HepG2 (cell line): Measurements from ENCODE around the gene BTG2. TPM values are rescaled to one million over a fixed set of nuclear protein-coding genes. Genes with fewer than 3 reads are reported as not detected.

Source experiments
- ATAC-seq: fragments of 200-7000 bp; cut with Tn5 transposase; 3 replicates; pipeline ENCODE4 v1.9.1; 2020; ENCODE audit warnings: mild to moderate bottlenecking, moderate library complexity
- BruUV-seq: library from RNA; stranded (reverse); fragments of 400-500 nt; replicated peaks from 2 replicates; lab custom pipeline; 2021; lab: Mats Ljungman, UMichigan
- CTCF ChIA-PET: fragments of 300-600 bp; formaldehyde crosslinking; extraction: SDS; loops from one replicate; lab custom pipeline; 2021; ENCODE audit warnings: low total read pairs, inconsistent platforms, low intra/inter-chr PET ratio; lab: Yijun Ruan, JAX
- POLR2A ChIA-PET: fragments of 350-600 bp; sonication (Branson Sonifier 250); formaldehyde crosslinking; loops from one replicate; lab custom pipeline; 2020; ENCODE audit warnings: antibody characterized with exemption, inconsistent platforms; lab: Yijun Ruan, JAX
- DNase-seq: peaks from one replicate; pipeline ENCODE4 v3.0.0-alpha.2; 2015; ENCODE audit warnings: low spot score
- FAIRE-seq: peaks from 3 replicates; lab custom pipeline; 2011; peaks lifted over from hg19 to GRCh38; lab: Jason Lieb, UNC
- H2AFZ ChIP-seq: one replicate; pipeline ENCODE4 v1.6.1; 2011; ENCODE audit warnings: low read length, inconsistent platforms
- H3K27ac ChIP-seq: fragments of 300-600 bp; 3 replicates; pipeline ENCODE4 v1.8.0; 2011; ENCODE audit warnings: mixed run types, mild to moderate bottlenecking, mixed read lengths, low read length, inconsistent platforms; ENCODE audit not compliant: insufficient read depth; ENCODE audit errors: extremely low read length
- H3K27me3 ChIP-seq, 2 experiments: fragments of 200-600 bp in 1 of 2; 2 replicates in 1 of 2; 3 replicates in 1 of 2; pipeline versions ENCODE4 v1.6.0 to v1.8.0; 2011; ENCODE audit warnings: low read length in 2 of 2, mild to moderate bottlenecking in 2 of 2, moderate library complexity in 2 of 2, inconsistent platforms in 1 of 2; ENCODE audit not compliant: insufficient read depth in 2 of 2, control insufficient read depth in 1 of 2
- H3K36me3 ChIP-seq, 2 experiments: fragments of 200-600 bp in 1 of 2; replicated peaks in 1 of 2; 2 replicates in 1 of 2; 3 replicates in 1 of 2; pipeline versions ENCODE4 v1.5.1 to v1.8.0; 2011; ENCODE audit warnings: low read length in 2 of 2, inconsistent platforms in 1 of 2; ENCODE audit not compliant: insufficient read depth in 2 of 2, control insufficient read depth in 1 of 2
- H3K4me1 ChIP-seq: 2 replicates; pipeline ENCODE4 v1.5.1; 2012; ENCODE audit warnings: low read length, inconsistent platforms; ENCODE audit not compliant: insufficient read depth
- H3K4me2 ChIP-seq: 2 replicates; pipeline ENCODE4 v1.6.0; 2011; ENCODE audit warnings: low read depth, low read length, inconsistent platforms
- H3K4me3 ChIP-seq, 3 experiments: fragments of 200-600 bp in 1 of 3; sonication (generic), shearing (Covaris generic) in 1 of 3; replicated peaks in 1 of 3; 2 replicates each; pipeline ENCODE4 v1.5.1; 2011 to 2016; ENCODE audit warnings: low read length in 3 of 3, inconsistent platforms in 2 of 3, low read depth in 2 of 3, mild to moderate bottlenecking in 2 of 3, control low read depth in 1 of 3, mixed read lengths in 1 of 3; ENCODE audit not compliant: insufficient read depth in 1 of 3
- H3K79me2 ChIP-seq: one replicate; pipeline ENCODE4 v1.6.1; 2011; ENCODE audit warnings: low read length, inconsistent platforms; ENCODE audit not compliant: insufficient read depth
- H3K9ac ChIP-seq: 2 replicates; pipeline ENCODE4 v1.6.0; 2011; ENCODE audit warnings: mild to moderate bottlenecking, low read depth, low read length, inconsistent platforms; ENCODE audit not compliant: insufficient read depth
- H3K9me3 ChIP-seq: 2 replicates; pipeline ENCODE4 v1.5.1; 2012; ENCODE audit warnings: mild to moderate bottlenecking, low read length
- H4K20me1 ChIP-seq: 2 replicates; pipeline ENCODE4 v1.6.0; 2011; ENCODE audit warnings: inconsistent platforms, mild to moderate bottlenecking, low read length, moderate library complexity; ENCODE audit not compliant: insufficient read depth
- DZIP1 ChIP-seq: sonication (generic); formaldehyde crosslinking; IDR thresholded peaks from 2 replicates; pipeline ENCODE4 v1.5.0; 2020; ENCODE audit warnings: mild to moderate bottlenecking, missing genetic modification reagents
- FOSL1 ChIP-seq: sonication (generic); formaldehyde crosslinking; IDR thresholded peaks from 2 replicates; pipeline ENCODE4 v1.9.0; 2021; ENCODE audit warnings: missing genetic modification reagents, borderline replicate concordance
- KLF12 ChIP-seq: sonication (generic); formaldehyde crosslinking; IDR thresholded peaks from 2 replicates; pipeline ENCODE4 v1.4.0; 2020; ENCODE audit warnings: missing genetic modification reagents, borderline replicate concordance
- MTERF4 ChIP-seq: sonication (generic); formaldehyde crosslinking; IDR thresholded peaks from 2 replicates; pipeline ENCODE4 v1.8.0; 2023; ENCODE audit warnings: mild to moderate bottlenecking, missing genetic modification reagents
- NFIC ChIP-seq: IDR thresholded peaks from 2 replicates; pipeline ENCODE4 v1.6.1; 2012; ENCODE audit warnings: mild to moderate bottlenecking, low read length, inconsistent platforms
- PAWR ChIP-seq: sonication (generic); formaldehyde crosslinking; IDR thresholded peaks from 2 replicates; pipeline ENCODE4 v1.4.0; 2020; ENCODE audit warnings: missing genetic modification reagents, mild to moderate bottlenecking, borderline replicate concordance
- PTBP1 ChIP-seq: fragments of 200-400 bp; formaldehyde crosslinking; IDR thresholded peaks from 2 replicates; pipeline ENCODE4 v1.6.1; 2018; ENCODE audit warnings: low read length, low read depth; ENCODE audit not compliant: poor library complexity, severe bottlenecking
- RARG ChIP-seq: sonication (generic); formaldehyde crosslinking; IDR thresholded peaks from 2 replicates; pipeline ENCODE4 v1.4.0; 2020; ENCODE audit warnings: low read depth, mild to moderate bottlenecking, missing genetic modification reagents
- STAT6 ChIP-seq: sonication (generic); formaldehyde crosslinking; IDR thresholded peaks from 2 replicates; pipeline ENCODE4 v1.4.0; 2020; ENCODE audit warnings: missing genetic modification reagents, mild to moderate bottlenecking, borderline replicate concordance
- ZBTB1 ChIP-seq: sonication (generic); formaldehyde crosslinking; IDR thresholded peaks from 2 replicates; pipeline ENCODE4 v1.4.0; 2020; ENCODE audit warnings: missing genetic modification reagents, borderline replicate concordance
- ZNF230 ChIP-seq: sonication (generic); formaldehyde crosslinking; IDR thresholded peaks from 2 replicates; pipeline ENCODE4 v1.4.0; 2020; ENCODE audit warnings: mild to moderate bottlenecking, missing genetic modification reagents
- ZUFSP ChIP-seq: sonication (generic); formaldehyde crosslinking; IDR thresholded peaks from 2 replicates; pipeline ENCODE4 v1.9.0; 2021; ENCODE audit warnings: missing genetic modification reagents, mild to moderate bottlenecking, borderline replicate concordance
- WGBS: methylation state at CpG from one replicate; pipeline ENCODE4 v1.1.6; 2017; ENCODE audit warnings: low lambda C conversion rate; 5-methylcytosine and 5-hydroxymethylcytosine counted together
- in situ Hi-C: cut with HindIII; loops from 2 replicates; pipeline ENCODE4 v1.10.0; 2017; ENCODE audit warnings: low pct_unique_long_range_greater_than_20kb; ENCODE audit not compliant: extremely low pct_ligation_motif_present
- intact Hi-C: fragments of 100-400 bp; cut with micrococcal nuclease; formaldehyde crosslinking; loops from one replicate; pipeline ENCODE4 v1.10.0; 2022; ENCODE audit not compliant: unreplicated experiment
- polyA plus RNA-seq, 8 experiments: library from polyadenylated mRNA; depleted of rRNA in 3 of 8; stranded (reverse) in 7 of 8; unstranded in 1 of 8; fragments of >200 nt; fragmentation: Illumina TruSeq in 4 of 8; extraction: Trizol in 4 of 8; gene quantifications; 2 replicates each; pipeline versions ENCODE4 v1.2.1 to v1.2.3, GENCODE V29; 2011 to 2016; ENCODE audit warnings: low read depth in 4 of 8, missing spikeins in 1 of 8, mixed read lengths in 1 of 8; ENCODE audit not compliant: insufficient read depth in 1 of 8
- total RNA-seq, 5 experiments: library from RNA; depleted of rRNA; stranded (reverse); fragments of >200 nt; fragmentation: Illumina TruSeq; extraction: Trizol; gene quantifications; 2 replicates each; pipeline ENCODE4 v1.2.3, GENCODE V29; 2016; ENCODE audit warnings: low read depth in 1 of 5

The BTG2 gene
- total and polyA plus RNA-seq, 2 of the 13 experiments (the other 11 are each of a cell fraction or from before 2014, with no cell fraction given): 13.6 to 18.3 TPM

- no peak for TF ChIP-seq DZIP1 (CRISPR knock-in tag)
- no peak for TF ChIP-seq ZBTB1
Observed at GRCh38 chr1:203278082-203278884, 27.0 kb upstream of the BTG2 start (continued).

GRCh38 chr1:203278885-203279406 is 26.4 kb upstream of the BTG2 start:
- no peak overlapping the region for H3K27ac ChIP-seq
- DNase-seq: no peak
- no TSS peak for BruUV-seq
- H3K4me1 ChIP-seq: peaks cover 26% of the 10 kb centered on the region
- no peak overlapping the region for H2AFZ ChIP-seq
- intact Hi-C loops: no loop called here
- 19% methylated on average over 8 of the region's 8 CpGs for WGBS
- H3K79me2 ChIP-seq: no peaks in the 10 kb centered on the region
- ChIA-PET CTCF (no interaction called here), POLR2A (no interaction called here)
- no peaks in the 10 kb centered on the region for H3K36me3 ChIP-seq
- no peak overlapping the region for H3K4me2 ChIP-seq
- no peak for FAIRE-seq
- H4K20me1 ChIP-seq: no peaks in the 10 kb centered on the region
- no peak overlapping the region for H3K4me3 ChIP-seq
- in situ Hi-C loops: loop anchor here (10.0 kb wide), 1 partner anchor 206 kb away; no protein-coding TSS in a partner anchor
- no peak overlapping the region for H3K9ac ChIP-seq
- no peaks in the 10 kb centered on the region for H3K9me3 ChIP-seq
- peaks cover 0 to 35% of the 10 kb centered on the region in 2 experiments; a peak in 3 of 5 replicates for H3K27me3 ChIP-seq
- ATAC-seq: no peak
- no peak for TF ChIP-seq KLF12 (CRISPR knock-in tag)
- no peak for TF ChIP-seq PTBP1
- TF ChIP-seq ZNF230 (CRISPR knock-in tag): no peak
- TF ChIP-seq NFIC: no peak
- TF ChIP-seq RARG (CRISPR knock-in tag): no peak
- TF ChIP-seq FOSL1 (CRISPR knock-in tag): no peak
- TF ChIP-seq STAT6 (CRISPR knock-in tag): no peak
- no peak for TF ChIP-seq ZUFSP (CRISPR knock-in tag)
- TF ChIP-seq PAWR (CRISPR knock-in tag): no peak
- TF ChIP-seq MTERF4 (CRISPR knock-in tag): no peak
